HepG2 (cell line): ENCODE data around the gene GDF2. TPM values are rescaled to one million over a fixed set of nuclear protein-coding genes. Genes with fewer than 3 reads are reported as not detected.

ENCODE experiments used
- ATAC-seq: fragments of 200-7000 bp; cut with Tn5 transposase; 3 replicates; pipeline ENCODE4 v1.9.1; 2020; ENCODE audit warnings: mild to moderate bottlenecking, moderate library complexity
- BruUV-seq: library from RNA; stranded (reverse); fragments of 400-500 nt; replicated peaks from 2 replicates; lab custom pipeline; 2021; lab: Mats Ljungman, UMichigan
- CTCF ChIA-PET: fragments of 300-600 bp; formaldehyde crosslinking; extraction: SDS; loops from one replicate; lab custom pipeline; 2021; ENCODE audit warnings: low total read pairs, inconsistent platforms, low intra/inter-chr PET ratio; lab: Yijun Ruan, JAX
- POLR2A ChIA-PET: fragments of 350-600 bp; sonication (Branson Sonifier 250); formaldehyde crosslinking; loops from one replicate; lab custom pipeline; 2020; ENCODE audit warnings: antibody characterized with exemption, inconsistent platforms; lab: Yijun Ruan, JAX
- DNase-seq: peaks from one replicate; pipeline ENCODE4 v3.0.0-alpha.2; 2015; ENCODE audit warnings: low spot score
- FAIRE-seq: peaks from 3 replicates; lab custom pipeline; 2011; peaks lifted over from hg19 to GRCh38; lab: Jason Lieb, UNC
- H2AFZ ChIP-seq: one replicate; pipeline ENCODE4 v1.6.1; 2011; ENCODE audit warnings: low read length, inconsistent platforms
- H3K27ac ChIP-seq: fragments of 300-600 bp; 3 replicates; pipeline ENCODE4 v1.8.0; 2011; ENCODE audit warnings: mixed run types, mild to moderate bottlenecking, mixed read lengths, low read length, inconsistent platforms; ENCODE audit not compliant: insufficient read depth; ENCODE audit errors: extremely low read length
- H3K27me3 ChIP-seq, 2 experiments: fragments of 200-600 bp in 1 of 2; 2 replicates in 1 of 2; 3 replicates in 1 of 2; pipeline versions ENCODE4 v1.6.0 to v1.8.0; 2011; ENCODE audit warnings: low read length in 2 of 2, mild to moderate bottlenecking in 2 of 2, moderate library complexity in 2 of 2, inconsistent platforms in 1 of 2; ENCODE audit not compliant: insufficient read depth in 2 of 2, control insufficient read depth in 1 of 2
- H3K36me3 ChIP-seq, 2 experiments: fragments of 200-600 bp in 1 of 2; replicated peaks in 1 of 2; 2 replicates in 1 of 2; 3 replicates in 1 of 2; pipeline versions ENCODE4 v1.5.1 to v1.8.0; 2011; ENCODE audit warnings: low read length in 2 of 2, inconsistent platforms in 1 of 2; ENCODE audit not compliant: insufficient read depth in 2 of 2, control insufficient read depth in 1 of 2
- H3K4me1 ChIP-seq: 2 replicates; pipeline ENCODE4 v1.5.1; 2012; ENCODE audit warnings: low read length, inconsistent platforms; ENCODE audit not compliant: insufficient read depth
- H3K4me2 ChIP-seq: 2 replicates; pipeline ENCODE4 v1.6.0; 2011; ENCODE audit warnings: low read depth, low read length, inconsistent platforms
- H3K4me3 ChIP-seq, 3 experiments: fragments of 200-600 bp in 1 of 3; sonication (generic), shearing (Covaris generic) in 1 of 3; replicated peaks in 1 of 3; 2 replicates each; pipeline ENCODE4 v1.5.1; 2011 to 2016; ENCODE audit warnings: low read length in 3 of 3, inconsistent platforms in 2 of 3, low read depth in 2 of 3, mild to moderate bottlenecking in 2 of 3, control low read depth in 1 of 3, mixed read lengths in 1 of 3; ENCODE audit not compliant: insufficient read depth in 1 of 3
- H3K79me2 ChIP-seq: one replicate; pipeline ENCODE4 v1.6.1; 2011; ENCODE audit warnings: low read length, inconsistent platforms; ENCODE audit not compliant: insufficient read depth
- H3K9ac ChIP-seq: 2 replicates; pipeline ENCODE4 v1.6.0; 2011; ENCODE audit warnings: mild to moderate bottlenecking, low read depth, low read length, inconsistent platforms; ENCODE audit not compliant: insufficient read depth
- H3K9me3 ChIP-seq: 2 replicates; pipeline ENCODE4 v1.5.1; 2012; ENCODE audit warnings: mild to moderate bottlenecking, low read length
- H4K20me1 ChIP-seq: 2 replicates; pipeline ENCODE4 v1.6.0; 2011; ENCODE audit warnings: inconsistent platforms, mild to moderate bottlenecking, low read length, moderate library complexity; ENCODE audit not compliant: insufficient read depth
- CREB1 ChIP-seq, 2 experiments: fragments of 450-650 bp in 1 of 2; IDR thresholded peaks; 2 replicates each; pipeline ENCODE4 v1.6.1; 2016 to 2017; ENCODE audit warnings: control low read depth in 1 of 2, mild to moderate bottlenecking in 1 of 2, missing compliant biosample characterization in 1 of 2, missing genetic modification characterization in 1 of 2
- GFI1 ChIP-seq: sonication (generic); formaldehyde crosslinking; IDR thresholded peaks from 2 replicates; pipeline ENCODE4 v1.5.0; 2020; ENCODE audit warnings: missing genetic modification reagents, mild to moderate bottlenecking, borderline replicate concordance
- GPN1 ChIP-seq: sonication (generic); formaldehyde crosslinking; IDR thresholded peaks from 2 replicates; pipeline ENCODE4 v1.5.1; 2020; ENCODE audit warnings: missing genetic modification reagents, borderline replicate concordance
- MBNL3 ChIP-seq: fragments of 250-450 bp; sonication (Bioruptor Pico); conservative IDR thresholded peaks from 2 replicates; pipeline ENCODE4 v1.8.0; 2022; ENCODE audit warnings: mild to moderate bottlenecking, inconsistent platforms
- NFYB ChIP-seq: sonication (generic); formaldehyde crosslinking; IDR thresholded peaks from 2 replicates; pipeline ENCODE4 v1.4.0; 2020; ENCODE audit warnings: missing genetic modification reagents
- NFYC ChIP-seq: IDR thresholded peaks from 2 replicates; pipeline ENCODE4 v1.6.1; 2016; ENCODE audit warnings: missing genetic modification reagents, missing compliant biosample characterization
- SKI ChIP-seq: fragments of 450-650 bp; IDR thresholded peaks from one replicate; pipeline ENCODE4 v1.6.1; 2018; ENCODE audit warnings: mild to moderate bottlenecking; ENCODE audit not compliant: partially characterized antibody
- SMYD3 ChIP-seq: sonication (generic); formaldehyde crosslinking; IDR thresholded peaks from 2 replicates; pipeline ENCODE4 v1.8.1; 2023; ENCODE audit warnings: mild to moderate bottlenecking, missing genetic modification reagents
- ZNF570 ChIP-seq: sonication (generic); formaldehyde crosslinking; IDR thresholded peaks from 2 replicates; pipeline ENCODE4 v1.4.0; 2020; ENCODE audit warnings: mild to moderate bottlenecking, missing genetic modification reagents, borderline replicate concordance
- ZNF670 ChIP-seq: sonication (generic); formaldehyde crosslinking; IDR thresholded peaks from 2 replicates; pipeline ENCODE4 v1.8.0; 2022; ENCODE audit warnings: mild to moderate bottlenecking, missing genetic modification reagents, borderline replicate concordance
- ZNF7 ChIP-seq: IDR thresholded peaks from 2 replicates; pipeline ENCODE4 v1.6.1; 2016; ENCODE audit warnings: missing biosample characterization, missing genetic modification reagents
- ZNF75D ChIP-seq: sonication (generic); formaldehyde crosslinking; IDR thresholded peaks from 2 replicates; pipeline ENCODE4 v1.8.1; 2023; ENCODE audit warnings: missing genetic modification reagents, mild to moderate bottlenecking, borderline replicate concordance
- WGBS: methylation state at CpG from one replicate; pipeline ENCODE4 v1.1.6; 2017; ENCODE audit warnings: low lambda C conversion rate; 5-methylcytosine and 5-hydroxymethylcytosine counted together
- in situ Hi-C: cut with HindIII; loops from 2 replicates; pipeline ENCODE4 v1.10.0; 2017; ENCODE audit warnings: low pct_unique_long_range_greater_than_20kb; ENCODE audit not compliant: extremely low pct_ligation_motif_present
- intact Hi-C: fragments of 100-400 bp; cut with micrococcal nuclease; formaldehyde crosslinking; loops from one replicate; pipeline ENCODE4 v1.10.0; 2022; ENCODE audit not compliant: unreplicated experiment
- polyA plus RNA-seq, 8 experiments: library from polyadenylated mRNA; depleted of rRNA in 3 of 8; stranded (reverse) in 7 of 8; unstranded in 1 of 8; fragments of >200 nt; fragmentation: Illumina TruSeq in 4 of 8; extraction: Trizol in 4 of 8; gene quantifications; 2 replicates each; pipeline versions ENCODE4 v1.2.1 to v1.2.3, GENCODE V29; 2011 to 2016; ENCODE audit warnings: low read depth in 4 of 8, missing spikeins in 1 of 8, mixed read lengths in 1 of 8; ENCODE audit not compliant: insufficient read depth in 1 of 8
- total RNA-seq, 5 experiments: library from RNA; depleted of rRNA; stranded (reverse); fragments of >200 nt; fragmentation: Illumina TruSeq; extraction: Trizol; gene quantifications; 2 replicates each; pipeline ENCODE4 v1.2.3, GENCODE V29; 2016; ENCODE audit warnings: low read depth in 1 of 5
- TF ChIP-seq, protein P1 (sequence below): sonication (generic); formaldehyde crosslinking; IDR thresholded peaks from 2 replicates; pipeline ENCODE4 v1.4.0; 2020; ENCODE audit warnings: missing genetic modification reagents, low read depth, mild to moderate bottlenecking, borderline replicate concordance
- TF ChIP-seq, protein P2 (sequence below): sonication (generic); formaldehyde crosslinking; IDR thresholded peaks from 2 replicates; pipeline ENCODE4 v1.5.0; 2020; ENCODE audit warnings: missing genetic modification reagents

The GDF2 gene
- total and polyA plus RNA-seq, 2 of the 13 experiments (the other 11 are each of a cell fraction or from before 2014, with no cell fraction given), result not detected

DNA sequence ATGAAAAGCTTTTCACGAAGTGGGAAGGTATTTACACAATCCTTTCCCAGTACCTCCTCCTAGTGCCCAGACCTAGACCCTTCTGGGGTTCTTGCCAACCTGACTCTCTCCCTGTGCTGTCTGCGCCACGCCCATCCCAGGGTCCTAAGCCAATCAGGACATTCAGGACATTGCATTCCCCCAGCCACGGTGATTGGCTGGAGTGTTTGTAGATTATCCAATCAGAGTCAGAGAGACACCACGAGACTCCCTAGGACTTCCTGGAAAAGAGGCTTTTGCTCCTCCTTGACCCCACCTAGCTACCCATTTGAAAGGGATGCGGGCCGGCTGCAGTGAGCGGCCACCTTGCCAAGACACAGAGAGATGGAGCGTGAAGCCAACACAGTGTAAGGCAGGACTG, 3.5 kb upstream of the GDF2 start:
- ATAC-seq, result no peak
- no peak overlapping the region for H3K4me3 ChIP-seq
- H3K4me1 ChIP-seq, result no peaks in the 10 kb centered on the region
- no peak overlapping the region for H2AFZ ChIP-seq
- FAIRE-seq, result no peak
- TF ChIP-seq ZNF670 (CRISPR knock-in tag) (no peak), SMYD3 (CRISPR knock-in tag) (no peak), ZNF75D (CRISPR knock-in tag) (no peak), NFYC (CRISPR knock-in tag) (peak; percentile 53; the same call in 1 of the 2 replicates), NFYB (CRISPR knock-in tag) (peak; percentile 64), CREB1 (IDR thresholded peaks at IDR 0.05) (no peak), CREB1 (CRISPR knock-in tag; IDR thresholded peaks at IDR 0.05) (no peak)
- in situ Hi-C loops, result no loop called here
- H3K79me2 ChIP-seq, result no peaks in the 10 kb centered on the region
- no peak overlapping the region for H3K27ac ChIP-seq
- no peak overlapping the region for H3K4me2 ChIP-seq
- no TSS peak for BruUV-seq
- ChIA-PET CTCF (no interaction called here), POLR2A (no interaction called here)
- H3K9me3 ChIP-seq, result no peaks in the 10 kb centered on the region
- H4K20me1 ChIP-seq, result no peaks in the 10 kb centered on the region
- peaks cover 0 to 8% of the 10 kb centered on the region in 2 experiments; a peak in 2 of 5 replicates for H3K27me3 ChIP-seq
- H3K9ac ChIP-seq, result no peak overlapping the region
- no peaks in the 10 kb centered on the region for H3K36me3 ChIP-seq
- 23% methylated on average over 9 of the region's 9 CpGs for WGBS
- intact Hi-C loops, result no loop called here
- DNase-seq, result peak; percentile 3

DNA sequence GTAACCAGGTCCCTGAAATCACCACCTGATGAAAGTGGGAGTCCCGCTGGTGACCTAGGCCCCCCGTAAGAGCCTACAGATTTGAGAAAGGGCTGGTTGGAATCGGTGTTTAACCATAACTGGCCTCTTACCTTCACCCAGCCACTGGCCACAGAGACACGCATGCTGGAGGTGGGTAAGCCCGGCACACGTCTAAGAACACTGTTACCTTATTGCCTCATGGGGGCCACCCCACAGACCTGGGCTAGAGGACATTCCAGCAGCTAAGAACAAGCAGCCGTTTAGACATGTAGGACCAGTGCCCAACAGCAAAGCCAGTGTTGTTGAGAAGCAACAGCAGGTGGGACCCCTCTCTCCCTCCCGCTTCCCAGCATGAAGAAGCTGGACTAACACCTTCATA, 2.5 kb upstream of the GDF2 start:
- ATAC-seq (no peak), DNase-seq (no peak), FAIRE-seq (no peak)
- no peak overlapping the region for H3K4me3 ChIP-seq
- TF ChIP-seq, protein P1, sequence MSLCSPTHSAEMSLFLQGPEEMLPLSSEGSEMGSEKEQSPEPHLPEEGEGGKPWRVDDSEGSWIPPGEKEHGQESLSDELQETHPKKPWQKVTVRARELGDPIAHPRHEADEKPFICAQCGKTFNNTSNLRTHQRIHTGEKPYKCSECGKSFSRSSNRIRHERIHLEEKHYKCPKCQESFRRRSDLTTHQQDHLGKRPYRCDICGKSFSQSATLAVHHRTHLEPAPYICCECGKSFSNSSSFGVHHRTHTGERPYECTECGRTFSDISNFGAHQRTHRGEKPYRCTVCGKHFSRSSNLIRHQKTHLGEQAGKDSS (CRISPR knock-in tag), result no peak
- no peak for TF ChIP-seq SKI
- TF ChIP-seq, protein P2, sequence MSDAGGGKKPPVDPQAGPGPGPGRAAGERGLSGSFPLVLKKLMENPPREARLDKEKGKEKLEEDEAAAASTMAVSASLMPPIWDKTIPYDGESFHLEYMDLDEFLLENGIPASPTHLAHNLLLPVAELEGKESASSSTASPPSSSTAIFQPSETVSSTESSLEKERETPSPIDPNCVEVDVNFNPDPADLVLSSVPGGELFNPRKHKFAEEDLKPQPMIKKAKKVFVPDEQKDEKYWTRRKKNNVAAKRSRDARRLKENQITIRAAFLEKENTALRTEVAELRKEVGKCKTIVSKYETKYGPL (CRISPR knock-in tag), result no peak
- TF ChIP-seq ZNF7 (CRISPR knock-in tag), result no peak
- TF ChIP-seq ZNF570 (CRISPR knock-in tag), result no peak
- no peak for TF ChIP-seq MBNL3 (CRISPR knock-in tag)
- no peak for TF ChIP-seq GFI1 (CRISPR knock-in tag)
- TF ChIP-seq GPN1 (CRISPR knock-in tag), result no peak
- H2AFZ ChIP-seq, result no peak overlapping the region
- H3K79me2 ChIP-seq, result no peaks in the 10 kb centered on the region
- H3K27me3 ChIP-seq, result peaks cover 0 to 8% of the 10 kb centered on the region in 2 experiments; a peak in 2 of 5 replicates
- no TSS peak for BruUV-seq
- no peaks in the 10 kb centered on the region for H3K4me1 ChIP-seq
- H3K36me3 ChIP-seq, result no peaks in the 10 kb centered on the region
- H3K4me2 ChIP-seq, result no peak overlapping the region
- no peaks in the 10 kb centered on the region for H3K9me3 ChIP-seq
- ChIA-PET CTCF (no interaction called here), POLR2A (no interaction called here)
- in situ Hi-C loops (no loop called here), intact Hi-C loops (no loop called here)
- no peak overlapping the region for H3K27ac ChIP-seq
- no peak overlapping the region for H3K9ac ChIP-seq
- H4K20me1 ChIP-seq, result no peaks in the 10 kb centered on the region
- WGBS, result 17% methylated on average over 3 of the region's 8 CpGs
